PC-9 (cell line): Measurements from ENCODE around the gene TM6SF1. TPM values are rescaled to one million over a fixed set of nuclear protein-coding genes. Genes with fewer than 3 reads are reported as not detected.

Experiments used
- BruUV-seq: library from RNA; stranded (reverse); fragments of 400-500 nt; replicated peaks from 2 replicates; lab custom pipeline; 2021; lab: Mats Ljungman, UMichigan
- CTCF ChIA-PET: fragments of 300-600 bp; sonication (Branson Sonifier 250); formaldehyde crosslinking; loops from one replicate; lab custom pipeline; 2022; ENCODE audit warnings: antibody characterized with exemption; lab: Charles Lee
- POLR2A ChIA-PET: fragments of 300-600 bp; sonication (Branson Sonifier 250); formaldehyde crosslinking; loops from one replicate; lab custom pipeline; 2022; ENCODE audit warnings: antibody characterized with exemption; ENCODE audit not compliant: unreplicated experiment; lab: Charles Lee
- DNase-seq, 2 experiments: peaks; one replicate each; pipeline versions ENCODE4 v3.0.0 to v3.0.0-alpha.2; 2015 to 2022; ENCODE audit warnings: mixed read lengths in 1 of 2
- H2AFZ ChIP-seq: fragments of 200-600 bp; sonication (generic); 2 replicates; pipeline ENCODE4 v1.8.1; 2017; ENCODE audit warnings: antibody characterized with exemption
- H3F3A ChIP-seq: fragments of 200-600 bp; sonication (generic); 2 replicates; pipeline ENCODE4 v1.8.1; 2017; ENCODE audit warnings: antibody characterized with exemption, mild to moderate bottlenecking, low read depth; ENCODE audit not compliant: insufficient read depth
- H3K27ac ChIP-seq: fragments of 200-600 bp; sonication (generic); 2 replicates; pipeline ENCODE4 v1.6.1; 2016; ENCODE audit warnings: mixed run types
- H3K27me3 ChIP-seq: fragments of 200-600 bp; sonication (generic); 2 replicates; pipeline ENCODE4 v1.6.1; 2016; ENCODE audit warnings: low read depth, mixed run types; ENCODE audit not compliant: insufficient read depth
- H3K36me3 ChIP-seq: fragments of 200-600 bp; sonication (generic); 2 replicates; pipeline ENCODE4 v1.6.1; 2016; ENCODE audit warnings: low read depth, mixed run types
- H3K4me1 ChIP-seq: fragments of 200-600 bp; sonication (generic); replicated peaks from 2 replicates; pipeline ENCODE4 v1.6.1; 2016; ENCODE audit warnings: mixed run types; ENCODE audit not compliant: insufficient read depth
- H3K4me2 ChIP-seq: fragments of 200-600 bp; sonication (generic); 2 replicates; pipeline ENCODE4 v1.6.1; 2017; ENCODE audit warnings: mixed run types
- H3K4me3 ChIP-seq: fragments of 200-600 bp; sonication (generic); 2 replicates; pipeline ENCODE4 v1.6.1; 2016; ENCODE audit warnings: mixed run types
- H3K79me2 ChIP-seq: fragments of 200-600 bp; sonication (generic); 2 replicates; pipeline ENCODE4 v1.6.1; 2017; ENCODE audit warnings: low read depth, mixed run types
- H3K9me2 ChIP-seq: fragments of 200-600 bp; sonication (generic); 2 replicates; pipeline ENCODE4 v1.8.1; 2017; ENCODE audit warnings: mild to moderate bottlenecking; ENCODE audit not compliant: insufficient read depth
- H3K9me3 ChIP-seq: fragments of 200-600 bp; sonication (generic); 2 replicates; pipeline ENCODE4 v1.8.1; 2016; ENCODE audit warnings: low read depth; ENCODE audit not compliant: insufficient read depth
- H4K20me1 ChIP-seq: fragments of 200-600 bp; sonication (generic); 2 replicates; pipeline ENCODE4 v1.8.1; 2017; ENCODE audit not compliant: insufficient read depth
- CTCF ChIP-seq: fragments of 200-600 bp; sonication (generic); conservative IDR thresholded peaks from 2 replicates; pipeline ENCODE4 v1.6.1; 2017; ENCODE audit warnings: mixed run types, antibody characterized with exemption, mild to moderate bottlenecking, moderate library complexity
- EZH2 ChIP-seq: fragments of 200-600 bp; sonication (generic); IDR thresholded peaks from 2 replicates; pipeline ENCODE4 v1.8.0; 2017; ENCODE audit warnings: antibody characterized with exemption, low read depth
- intact Hi-C: fragments of 100-400 bp; cut with micrococcal nuclease; formaldehyde crosslinking; loops from one replicate; pipeline ENCODE4 v1.10.0; 2022; ENCODE audit not compliant: unreplicated experiment
- total RNA-seq: library from RNA; stranded (reverse); gene quantifications from 2 replicates; pipeline ENCODE4 v1.2.3, GENCODE V29; 2021

Gene TM6SF1
- total RNA-seq, 1 experiment from 2014 or later = not detected

GRCh38 chr15:83123529-83123928 lies 16.1 kb downstream of the TM6SF1 start:
- no peaks in the 10 kb centered on the region for H3K9me3 ChIP-seq
- ChIA-PET CTCF (no interaction called here), POLR2A (no interaction called here)
- H3K4me1 ChIP-seq = no peaks in the 10 kb centered on the region
- H3K27me3 ChIP-seq = no peaks in the 10 kb centered on the region
- no peaks in the 10 kb centered on the region for H3K79me2 ChIP-seq
- no peak overlapping the region for H2AFZ ChIP-seq
- intact Hi-C loops = no loop called here
- H3F3A ChIP-seq = no peaks in the 10 kb centered on the region
- no peaks in the 10 kb centered on the region for H4K20me1 ChIP-seq
- TF ChIP-seq EZH2 = no peak
- H3K36me3 ChIP-seq = no peaks in the 10 kb centered on the region
- no peak overlapping the region for H3K27ac ChIP-seq
- H3K4me2 ChIP-seq = no peak overlapping the region
- no peaks in the 10 kb centered on the region for H3K9me2 ChIP-seq
- no peak overlapping the region for H3K4me3 ChIP-seq
- no peak for DNase-seq
- no TSS peak for BruUV-seq

- CTCF ChIA-PET = no interaction called here
- Histone ChIP-seq H3K36me3 (no peaks in the 10 kb centered on the region), H4K20me1 (no peaks in the 10 kb centered on the region), H3K9me3 (no peaks in the 10 kb centered on the region), H3K79me2 (no peaks in the 10 kb centered on the region), H3K27ac (no peak overlapping the region), H3K9me2 (no peaks in the 10 kb centered on the region), H3K27me3 (no peaks in the 10 kb centered on the region), H3K4me2 (no peak overlapping the region), H2AFZ (no peak overlapping the region), H3F3A (no peaks in the 10 kb centered on the region), H3K4me3 (no peak overlapping the region), H3K4me1 (no peaks in the 10 kb centered on the region)
- intact Hi-C loops = no loop called here
- POLR2A ChIA-PET = no interaction called here
- DNase-seq = no peak
- no peak for TF ChIP-seq CTCF
- no peak for TF ChIP-seq EZH2
- no TSS peak for BruUV-seq
These were observed 20.2 kb downstream of the TM6SF1 start for GRCh38 chr15:83127547-83128150.

GRCh38 chr15:83129791-83130190 lies 22.3 kb downstream of the TM6SF1 start:
- Histone ChIP-seq H4K20me1 (no peaks in the 10 kb centered on the region), H3K9me3 (no peaks in the 10 kb centered on the region), H3K9me2 (no peaks in the 10 kb centered on the region), H3K36me3 (no peaks in the 10 kb centered on the region), H3K4me3 (no peak overlapping the region), H3K4me1 (no peaks in the 10 kb centered on the region), H3K4me2 (no peak overlapping the region), H2AFZ (no peak overlapping the region), H3K79me2 (no peaks in the 10 kb centered on the region), H3K27ac (no peak overlapping the region), H3K27me3 (no peaks in the 10 kb centered on the region), H3F3A (no peaks in the 10 kb centered on the region)
- intact Hi-C loops = no loop called here
- no peak for DNase-seq
- BruUV-seq = no TSS peak
- ChIA-PET POLR2A (interaction anchor here (0.5 kb wide), 1 partner anchor 560 kb away, joined by 9 read pairs; no protein-coding TSS in a partner anchor), CTCF (no interaction called here)
- no peak for TF ChIP-seq CTCF
- no peak for TF ChIP-seq EZH2
